NCI-H1930 (cell line): ENCODE data around the gene PRRC2A.
"Not testable (repeated sequence)": the region's sequence is repeated elsewhere in the genome, so short reads cannot be mapped to it uniquely, and the experiment has no call there.

Experiments
- DNase-seq, 2 experiments: peaks; one replicate each; lab custom pipeline; 2025; lab: John Stamatoyannopoulos, UW

The PRRC2A gene

GRCh38 chr6:31586008-31586407, 34.5 kb upstream of the PRRC2A start, which contains the start of gene LST1:
Gene LST1 (plus strand): TSS chr6:31586277. CDS start chr6:31587300, 1,023 bp downstream.
- DNase-seq, result no peak

GRCh38 chr6:31586599-31587281, 33.8 kb upstream of the PRRC2A start:
- DNase-seq, result no peak

GRCh38 chr6:31587791-31588777, 32.4 kb upstream of the PRRC2A start:
- no peak for DNase-seq

DNA sequence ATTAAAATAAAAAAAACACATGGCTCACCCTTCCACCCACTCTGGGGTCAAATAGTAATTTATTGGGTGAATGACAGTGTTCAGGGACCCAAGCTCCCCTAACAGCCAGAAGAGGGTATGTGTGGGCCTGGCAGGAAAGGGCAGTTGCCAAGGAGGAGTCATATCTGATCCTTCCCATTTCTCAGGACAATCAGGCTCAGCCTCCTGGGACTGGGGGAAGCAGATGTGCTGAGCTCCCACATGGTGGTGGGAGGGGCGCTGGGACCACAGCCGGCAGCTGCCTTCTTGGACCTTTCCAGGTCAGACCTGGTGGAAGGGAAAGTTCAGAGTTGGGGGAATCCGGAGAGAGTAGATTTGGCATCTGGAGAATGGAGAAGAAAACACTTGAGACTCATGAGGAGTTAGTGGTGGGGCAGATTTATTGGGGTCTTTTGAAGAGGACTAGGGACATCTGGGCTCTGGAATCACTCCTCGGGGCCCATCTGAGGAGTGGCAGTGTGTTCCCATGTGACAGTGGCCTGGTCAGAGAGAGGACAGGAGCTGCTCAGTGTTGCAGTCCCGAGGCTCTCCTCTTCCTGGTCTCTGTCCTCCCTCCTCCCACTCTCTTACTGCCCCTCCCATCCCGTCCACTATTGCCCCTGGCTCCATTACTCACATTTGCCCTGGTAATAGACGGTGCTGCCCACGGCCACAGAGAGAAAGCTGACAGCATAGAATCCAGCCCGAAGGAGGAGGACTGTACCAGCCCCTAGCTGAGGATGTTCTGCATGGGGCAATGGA, 31.5 kb upstream of the PRRC2A start:
- no peak for DNase-seq

DNA sequence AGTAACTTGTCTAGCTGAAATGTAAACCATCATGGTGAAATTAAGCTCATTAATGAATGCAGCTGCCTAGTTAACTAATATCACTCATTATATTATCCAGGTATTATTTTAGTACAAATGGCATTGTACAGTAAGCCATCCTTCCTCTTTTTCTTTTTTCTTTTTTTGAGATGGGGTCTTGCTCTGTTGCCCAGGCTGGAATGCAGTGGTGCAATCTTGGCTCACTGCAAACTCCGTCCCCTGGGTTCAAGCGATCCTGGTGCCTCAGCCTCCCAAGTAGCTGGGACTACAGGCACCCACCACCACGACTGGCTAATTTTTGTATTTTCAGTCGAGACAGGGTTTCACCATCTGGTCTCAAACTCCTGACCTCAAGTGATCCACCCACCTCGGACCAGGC, 29.8 kb upstream of the PRRC2A start:
- not testable (repeated sequence) for DNase-seq

- no peak for DNase-seq
These were observed 28.1 kb upstream of the PRRC2A start for GRCh38 chr6:31592396-31592771.

DNA sequence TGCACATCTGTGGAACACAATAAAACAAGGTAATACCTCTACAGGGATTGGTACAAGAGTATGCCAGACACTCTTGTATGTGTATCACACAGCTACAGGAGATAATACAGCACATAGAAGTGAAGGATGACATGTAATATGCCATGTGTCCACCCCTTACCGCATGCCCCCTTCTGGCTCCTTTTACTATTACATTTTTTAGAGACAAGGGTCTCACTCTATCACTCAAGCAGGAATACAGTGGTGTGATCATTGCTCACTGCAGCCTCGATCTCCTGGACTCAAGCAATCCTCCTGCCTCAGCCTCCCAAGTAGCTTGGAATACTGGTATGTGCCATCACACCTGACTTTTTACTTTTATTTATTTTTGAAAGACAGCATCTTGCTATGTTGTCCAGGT, 23.5 kb upstream of the PRRC2A start:
- no peak for DNase-seq

- DNase-seq, result no peak
These were observed 13.2 kb upstream of the PRRC2A start for GRCh38 chr6:31607317-31607716.

- no peak for DNase-seq
These were observed 10.8 kb upstream of the PRRC2A start for GRCh38 chr6:31609519-31610406.

DNA sequence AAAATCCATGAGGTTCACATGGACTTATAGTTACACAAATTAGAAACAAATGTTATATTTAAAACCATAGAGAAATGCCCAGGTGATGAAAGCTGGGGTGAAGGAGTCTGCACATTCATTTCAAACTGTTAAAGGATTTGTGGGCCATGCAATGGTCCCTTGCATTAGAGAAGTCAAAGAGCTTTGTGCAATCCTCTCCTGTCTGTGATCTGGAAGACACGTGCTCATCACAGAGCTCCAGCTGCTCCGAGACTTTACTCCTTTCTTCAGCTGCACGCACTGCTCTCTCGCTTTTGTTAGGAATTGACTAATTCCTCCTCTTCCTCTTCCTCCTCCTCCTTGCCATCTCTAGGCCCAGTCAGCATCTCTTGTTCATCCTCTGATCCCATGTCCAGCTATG, 9.5 kb upstream of the PRRC2A start:
- no peak for DNase-seq

- DNase-seq, result no peak
These were observed 6.4 kb upstream of the PRRC2A start for GRCh38 chr6:31614075-31614619.

- no peak for DNase-seq
These were observed 5.6 kb upstream of the PRRC2A start, which contains the start of gene AIF1 for GRCh38 chr6:31614684-31615578. Gene AIF1 (plus strand): TSS chr6:31615234. CDS start chr6:31615330, 96 bp downstream.

GRCh38 chr6:31615748-31616147, 4.8 kb upstream of the PRRC2A start:
- no peak for DNase-seq

DNA sequence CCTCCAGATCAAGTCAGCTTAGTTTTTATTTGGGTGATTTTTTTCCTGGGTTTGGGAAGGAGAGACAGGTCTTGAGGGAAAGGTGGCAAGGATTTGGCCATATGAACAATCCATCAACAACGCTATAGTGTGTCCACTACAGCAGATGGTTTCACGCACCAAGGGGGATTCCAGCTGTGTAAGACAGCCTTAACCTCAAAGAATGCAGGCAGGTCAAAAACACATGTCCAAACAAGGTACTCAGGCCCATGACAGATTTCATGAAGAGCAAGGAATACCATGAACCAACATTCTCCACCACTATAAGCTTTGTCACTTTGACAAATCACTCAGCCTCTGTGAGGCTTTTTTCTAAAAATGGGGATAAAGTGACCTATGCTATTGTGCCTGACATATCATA, 3.5 kb upstream of the PRRC2A start:
- DNase-seq, result no peak

GRCh38 chr6:31619805-31620585, 520 bp upstream of the PRRC2A start:
- DNase-seq, result peak; percentile 98 to 100

DNA sequence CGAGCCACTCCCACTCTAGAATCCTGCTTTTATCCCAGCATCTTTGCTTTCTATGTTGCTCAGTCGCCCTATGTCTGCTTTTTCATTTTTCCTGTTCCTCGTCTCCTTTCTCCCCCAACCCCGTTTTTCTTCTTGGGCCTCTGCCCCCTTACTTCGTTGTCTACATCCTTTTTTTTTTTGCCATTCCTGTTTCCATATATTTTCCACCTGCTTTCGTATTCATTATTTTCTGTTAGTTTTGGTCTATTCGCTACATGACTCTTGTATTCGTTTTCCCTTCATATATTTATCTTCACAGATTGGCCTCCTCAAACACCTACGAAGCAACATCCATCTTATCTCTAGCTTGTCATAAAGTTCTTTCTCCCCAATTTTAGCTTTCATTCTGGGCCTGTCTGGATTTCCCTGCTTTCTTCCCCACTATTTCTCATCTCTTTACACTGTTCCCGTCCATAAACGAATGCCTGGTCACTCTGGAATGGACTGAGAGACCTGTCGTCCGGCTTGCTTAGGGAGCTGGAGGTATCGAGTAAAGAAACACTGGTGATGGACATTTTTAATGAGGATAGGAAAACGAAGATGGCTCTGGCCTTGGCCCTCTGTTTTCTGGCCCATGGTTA, 915 bp downstream of the PRRC2A start:
- DNase-seq, result no peak

DNA sequence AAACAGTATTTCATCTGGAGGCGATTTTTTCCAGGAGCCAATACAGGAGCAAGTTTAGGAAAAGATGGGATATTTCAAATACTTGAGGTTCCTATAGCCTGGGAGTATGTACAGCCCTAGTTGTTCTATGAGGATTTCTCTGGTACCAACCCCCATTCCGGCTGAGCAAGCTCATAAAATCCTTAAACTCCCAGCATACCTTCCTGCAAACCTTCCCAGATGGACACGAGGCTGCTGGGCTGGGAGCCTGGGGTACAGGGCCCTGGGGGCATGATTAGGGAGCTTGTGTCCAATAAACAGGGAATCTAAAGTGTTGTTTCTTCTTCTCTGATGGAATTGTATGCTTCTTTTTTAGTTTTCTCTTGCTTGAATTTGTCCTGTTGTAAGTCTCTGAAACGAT, 1.5 kb downstream of the PRRC2A start:
- DNase-seq, result no peak

GRCh38 chr6:31622684-31623091, 2.2 kb downstream of the PRRC2A start:
- no peak for DNase-seq

DNA sequence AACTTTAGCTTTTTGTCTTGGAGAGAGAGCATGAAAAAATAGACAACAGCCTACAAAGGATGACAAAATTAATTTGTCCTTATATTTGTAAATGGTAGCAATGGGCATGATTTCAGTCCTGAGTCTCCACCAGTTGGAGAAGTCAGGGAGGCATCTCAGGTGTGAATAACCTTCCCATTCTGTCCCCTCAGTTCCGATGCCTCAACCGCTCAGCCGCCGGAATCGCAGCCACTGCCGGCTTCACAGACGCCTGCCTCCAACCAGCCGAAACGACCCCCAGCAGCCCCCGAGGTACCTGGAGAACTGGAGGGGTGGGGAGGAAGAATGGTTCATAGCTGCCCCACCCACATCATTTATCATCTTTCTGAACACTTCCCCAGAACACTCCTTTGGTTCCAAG, 3.6 kb downstream of the PRRC2A start:
- no peak for DNase-seq
